H1 (cell line): ENCODE results near the gene TNC. TPM values are rescaled to one million over a fixed set of nuclear protein-coding genes. Genes with fewer than 3 reads are reported as not detected.

Experiments used
- CTCF ChIA-PET: fragments of 300-600 bp; sonication (Branson Sonifier 250); formaldehyde crosslinking; loops from one replicate; lab custom pipeline; 2021; ENCODE audit not compliant: partially characterized antibody; lab: Charles Lee
- POLR2A ChIA-PET: fragments of 300-600 bp; sonication (Branson Sonifier 250); formaldehyde crosslinking; loops from one replicate; lab custom pipeline; 2021; ENCODE audit warnings: inconsistent platforms; ENCODE audit not compliant: partially characterized antibody; lab: Charles Lee
- DNase-seq, 2 experiments: peaks; one replicate each; pipeline versions ENCODE4 v3.0.0 to v3.0.0-alpha.2; 2010 to 2022; ENCODE audit warnings: low spot score in 2 of 2, low read depth in 1 of 2, mixed read lengths in 1 of 2
- FAIRE-seq: peaks from 2 replicates; lab custom pipeline; 2011; peaks lifted over from hg19 to GRCh38; lab: Jason Lieb, UNC
- H2AFZ ChIP-seq: 2 replicates; pipeline ENCODE4 v1.8.1; 2012; ENCODE audit warnings: low read length, inconsistent platforms
- H2AK5ac ChIP-seq: 2 replicates; pipeline ENCODE4 v1.6.1; 2013; ENCODE audit warnings: low read depth, low read length
- H2BK120ac ChIP-seq: replicated peaks from 2 replicates; pipeline ENCODE3; 2013; ENCODE audit warnings: low read depth, low read length, inconsistent platforms
- H2BK12ac ChIP-seq: 2 replicates; pipeline ENCODE4 v1.6.1; 2013; ENCODE audit warnings: low read depth, low read length
- H2BK15ac ChIP-seq: 2 replicates; pipeline ENCODE4 v1.6.1; 2013; ENCODE audit warnings: low read length
- H2BK20ac ChIP-seq: 2 replicates; pipeline ENCODE4 v1.6.1; 2013; ENCODE audit warnings: low read length
- H2BK5ac ChIP-seq: 2 replicates; pipeline ENCODE4 v1.6.1; 2013; ENCODE audit warnings: low read depth, low read length
- H3K14ac ChIP-seq: 2 replicates; pipeline ENCODE4 v1.6.1; 2013; ENCODE audit warnings: inconsistent platforms; ENCODE audit not compliant: insufficient read length
- H3K18ac ChIP-seq: 2 replicates; pipeline ENCODE4 v1.6.1; 2013; ENCODE audit warnings: low read length; ENCODE audit errors: extremely low read depth
- H3K23ac ChIP-seq: 2 replicates; pipeline ENCODE4 v1.6.1; 2013; ENCODE audit warnings: inconsistent platforms; ENCODE audit not compliant: insufficient read length
- H3K23me2 ChIP-seq: 2 replicates; pipeline ENCODE4 v1.6.1; 2013; ENCODE audit warnings: low read depth, low read length
- H3K27ac ChIP-seq: 2 replicates; pipeline ENCODE4 v1.6.1; 2011; ENCODE audit warnings: low read depth, low read length, inconsistent platforms
- H3K27me3 ChIP-seq, 4 experiments: replicated peaks in 1 of 4; 1 replicate in 1 of 4; 2 replicates in 3 of 4; pipeline versions ENCODE4 v1.6.1 to v1.8.1; 2011 to 2013; ENCODE audit warnings: low read length in 3 of 4, mild to moderate bottlenecking in 3 of 4, inconsistent platforms in 2 of 4, mixed read lengths in 2 of 4, moderate library complexity in 1 of 4; ENCODE audit not compliant: control insufficient read depth in 3 of 4, insufficient read depth in 3 of 4; ENCODE audit errors: extremely low read depth in 1 of 4
- H3K36me3 ChIP-seq, 4 experiments: 2 replicates each; pipeline versions ENCODE4 v1.6.1 to v1.8.1; 2011 to 2013; ENCODE audit warnings: mild to moderate bottlenecking in 4 of 4, low read length in 3 of 4, moderate library complexity in 2 of 4, control low read depth in 1 of 4, inconsistent platforms in 1 of 4; ENCODE audit not compliant: insufficient read depth in 4 of 4, control insufficient read depth in 2 of 4
- H3K4ac ChIP-seq: replicated peaks from 2 replicates; pipeline ENCODE3; 2013; ENCODE audit warnings: low read length, low read depth, mixed read lengths, inconsistent platforms; ENCODE audit not compliant: insufficient read length
- H3K4me1 ChIP-seq, 4 experiments: replicated peaks in 1 of 4; 1 replicate in 1 of 4; 2 replicates in 3 of 4; pipeline versions ENCODE4 v1.6.1 to v1.8.1; 2011 to 2013; ENCODE audit warnings: low read length in 3 of 4, inconsistent platforms in 2 of 4, mixed read lengths in 1 of 4; ENCODE audit not compliant: insufficient read depth in 4 of 4, control insufficient read depth in 3 of 4
- H3K4me2 ChIP-seq, 2 experiments: 2 replicates each; pipeline versions ENCODE4 v1.6.1 to v1.8.1; 2011 to 2013; ENCODE audit warnings: low read depth in 2 of 2, low read length in 2 of 2, control low read depth in 1 of 2, inconsistent platforms in 1 of 2, mild to moderate bottlenecking in 1 of 2; ENCODE audit not compliant: insufficient read depth in 1 of 2
- H3K4me3 ChIP-seq, 4 experiments: fragments of 200-600, 300-600 bp in 1 of 4; sonication (generic), shearing (Covaris generic), sonication (Bioruptor Twin) in 1 of 4; 2 replicates each; pipeline versions ENCODE4 v1.5.1 to v1.8.1; 2011 to 2016; ENCODE audit warnings: low read length in 4 of 4, low read depth in 3 of 4, control low read depth in 2 of 4, inconsistent platforms in 2 of 4, mild to moderate bottlenecking in 2 of 4, mixed read lengths in 1 of 4, moderate library complexity in 1 of 4; ENCODE audit not compliant: insufficient read depth in 2 of 4; ENCODE audit errors: extremely low read depth in 1 of 4
- H3K56ac ChIP-seq: replicated peaks from 2 replicates; pipeline ENCODE3; 2013; ENCODE audit warnings: low read depth, mild to moderate bottlenecking, mixed read lengths, low read length, inconsistent platforms; ENCODE audit not compliant: insufficient read length
- H3K79me1 ChIP-seq: 2 replicates; pipeline ENCODE4 v1.6.1; 2013; ENCODE audit warnings: low read depth, low read length, control low read depth
- H3K79me2 ChIP-seq, 2 experiments: 2 replicates each; pipeline versions ENCODE4 v1.6.1 to v1.8.1; 2012 to 2013; ENCODE audit warnings: low read length in 2 of 2, mild to moderate bottlenecking in 2 of 2, inconsistent platforms in 1 of 2; ENCODE audit not compliant: insufficient read depth in 2 of 2, control insufficient read depth in 1 of 2
- H3K9ac ChIP-seq, 4 experiments: replicated peaks in 1 of 4; 1 replicate in 1 of 4; 2 replicates in 3 of 4; pipeline versions ENCODE4 v1.6.1 to v1.8.1; 2011 to 2013; ENCODE audit warnings: low read depth in 3 of 4, low read length in 3 of 4, control low read depth in 2 of 4, mild to moderate bottlenecking in 2 of 4, moderate library complexity in 2 of 4, inconsistent platforms in 1 of 4; ENCODE audit errors: extremely low read depth in 1 of 4
- H3K9me3 ChIP-seq, 2 experiments: 2 replicates each; pipeline versions ENCODE4 v1.6.1 to v1.8.1; 2012 to 2013; ENCODE audit warnings: mild to moderate bottlenecking in 2 of 2, moderate library complexity in 2 of 2, control low read depth in 1 of 2, inconsistent platforms in 1 of 2, low read depth in 1 of 2, low read length in 1 of 2, mixed read lengths in 1 of 2; ENCODE audit not compliant: insufficient read depth in 2 of 2
- H4K20me1 ChIP-seq, 2 experiments: replicated peaks in 1 of 2; 2 replicates each; pipeline versions ENCODE3 to v1.8.1; 2011 to 2013; ENCODE audit warnings: inconsistent platforms in 2 of 2, low read length in 2 of 2, mild to moderate bottlenecking in 1 of 2; ENCODE audit not compliant: insufficient read depth in 2 of 2, control insufficient read depth in 1 of 2
- H4K5ac ChIP-seq: 2 replicates; pipeline ENCODE4 v1.6.1; 2013; ENCODE audit warnings: low read length, low read depth, mixed read lengths, inconsistent platforms; ENCODE audit not compliant: insufficient read length
- H4K8ac ChIP-seq: 2 replicates; pipeline ENCODE4 v1.8.0; 2013; ENCODE audit warnings: mild to moderate bottlenecking, moderate library complexity, low read length, inconsistent platforms; ENCODE audit not compliant: insufficient read depth; ENCODE audit errors: extremely low read depth
- H4K91ac ChIP-seq: replicated peaks from 2 replicates; pipeline ENCODE3; 2013; ENCODE audit warnings: low read length, mixed read lengths, inconsistent platforms; ENCODE audit not compliant: insufficient read length
- GABPA ChIP-seq: IDR thresholded peaks from 2 replicates; pipeline ENCODE4 v1.6.1; 2011; ENCODE audit warnings: mild to moderate bottlenecking, low read length, moderate library complexity, borderline replicate concordance; ENCODE audit not compliant: insufficient read depth
- POLR2A ChIP-seq, 2 experiments: IDR thresholded peaks; 1 replicate in 1 of 2; 2 replicates in 1 of 2; pipeline ENCODE4 v1.6.1; 2011; ENCODE audit warnings: low read depth in 2 of 2, low read length in 2 of 2, mild to moderate bottlenecking in 2 of 2; ENCODE audit errors: control extremely low read depth in 1 of 2
- SIRT6 ChIP-seq: IDR thresholded peaks from one replicate; pipeline ENCODE4 v1.7.1; 2012; ENCODE audit warnings: low read length, inconsistent platforms
- SP2 ChIP-seq: IDR thresholded peaks from 2 replicates; pipeline ENCODE4 v1.6.1; 2012; ENCODE audit warnings: mild to moderate bottlenecking, low read length, inconsistent platforms
- ZNF274 ChIP-seq: IDR thresholded peaks from 2 replicates; pipeline ENCODE4 v1.7.0; 2012; ENCODE audit warnings: low read length, borderline replicate concordance; ENCODE audit errors: extremely low read depth
- WGBS, 2 experiments: shearing (Covaris generic) in 1 of 2; methylation state at CpG; one replicate each; pipeline versions ENCODE4 v1.1.6 to v1.1.7; 2013 to 2015; ENCODE audit warnings: low lambda C conversion rate in 2 of 2, mixed read lengths in 2 of 2, inconsistent platforms in 1 of 2, low coverage in 1 of 2, missing lambda C conversion rate in 1 of 2; ENCODE audit not compliant: insufficient replicate concordance in 2 of 2, insufficient coverage in 1 of 2, insufficient read length in 1 of 2; ENCODE audit errors: extremely low coverage in 1 of 2, missing lambda C conversion rate in 1 of 2; 5-methylcytosine and 5-hydroxymethylcytosine counted together
- polyA plus RNA-seq, 7 experiments: library from polyadenylated mRNA; depleted of rRNA in 3 of 7; stranded (reverse) in 5 of 7; unstranded in 2 of 7; fragments of >200 nt in 5 of 7; fragments of 200-250 nt in 2 of 7; gene quantifications; 1 replicate in 5 of 7; 2 replicates in 1 of 7; 4 replicates in 1 of 7; pipeline versions ENCODE4 v1.2.1 to v1.2.3, GENCODE V29; 2011 to 2013; ENCODE audit warnings: missing spikeins in 2 of 7, mixed read lengths in 2 of 7
- total RNA-seq: library from RNA; stranded (reverse); fragmentation: NEBNext Ultra II Directional; extraction: Animal tissue kit (Norgen Biotek cat#: 25700); gene quantifications from 2 replicates; pipeline ENCODE4 v1.2.1, GENCODE V29; 2021

Gene TNC
- total and polyA plus RNA-seq, 2 of the 8 experiments (the other 6 are each of a cell fraction or from before 2014, with no cell fraction given) = 6.2 to 11.4 TPM

- Histone ChIP-seq H3K23ac (no peak overlapping the region), H3K4me3 (no peak overlapping the region), H2AFZ (no peak overlapping the region), H4K20me1 (no peaks in the 10 kb centered on the region), H3K9me3 (no peaks in the 10 kb centered on the region), H3K79me2 (no peaks in the 10 kb centered on the region), H2BK120ac (no peak overlapping the region), H3K23me2 (no peaks in the 10 kb centered on the region; the same call in 1 of the 2 replicates), H2BK20ac (no peak overlapping the region), H3K36me3 (no peaks in the 10 kb centered on the region), H3K27ac (no peak overlapping the region), H3K4me2 (no peak overlapping the region), H2BK15ac (no peak overlapping the region), H4K5ac (no peak overlapping the region), H3K79me1 (no peaks in the 10 kb centered on the region), H3K4ac (no peak overlapping the region), H4K8ac (no peak overlapping the region; the same call in 1 of the 2 replicates), H3K56ac (no peak overlapping the region), H4K91ac (no peak overlapping the region), H2BK5ac (no peak overlapping the region), H3K14ac (no peak overlapping the region), H2BK12ac (no peak overlapping the region), H2AK5ac (no peak overlapping the region), H3K27me3 (peaks cover 0 to 2% (median 0%) of the 10 kb centered on the region in 4 experiments; a peak in 1 of 7 replicates), H3K9ac (no peak overlapping the region), H3K18ac (no peak overlapping the region), H3K4me1 (no peaks in the 10 kb centered on the region; a peak in 1 of 7 replicates)
- DNase-seq (no peak), FAIRE-seq (no peak)
- CTCF ChIA-PET = interaction anchor here (1.6 kb wide), 1 partner anchor 25 kb away, joined by 4 read pairs; no protein-coding TSS in a partner anchor
- 91% methylated on average over 4 of the region's 4 CpGs; no CpG with 5 or more reads in 1 of the 2 experiments for WGBS, 2 experiments
- POLR2A ChIA-PET = no interaction called here
- no peak for TF ChIP-seq GABPA
- no peak for TF ChIP-seq ZNF274
- no peak for TF ChIP-seq SP2
- TF ChIP-seq SIRT6 = no peak
- no peak for TF ChIP-seq POLR2A (IDR thresholded peaks at IDR 0.05; ENCODE audit: control extremely low read depth in 1 of 2, low read depth in 2 of 2, low read length in 2 of 2)
These were observed 128.2 kb downstream of the TNC start for GRCh38 chr9:114989600-114990410.
